Keratinocyte (primary cell): ENCODE results near the gene LARGE1. TPM values are rescaled to one million over a fixed set of nuclear protein-coding genes. Genes with fewer than 3 reads are reported as not detected.

Experiments used
- DNase-seq: peaks from one replicate; pipeline ENCODE4 v3.0.0-alpha.2; 2011; ENCODE audit warnings: low read depth, missing footprints, low spot score
- FAIRE-seq: peaks from 2 replicates; lab custom pipeline; 2011; peaks lifted over from hg19 to GRCh38; lab: Jason Lieb, UNC
- H2AFZ ChIP-seq: 2 replicates; pipeline ENCODE4 v1.6.0; 2012; ENCODE audit warnings: low read length, control low read depth, inconsistent platforms; ENCODE audit not compliant: control insufficient read depth
- H3K27ac ChIP-seq: 2 replicates; pipeline ENCODE4 v1.5.1; 2011; ENCODE audit warnings: low read length; ENCODE audit not compliant: control insufficient read depth, insufficient read depth
- H3K27me3 ChIP-seq: 3 replicates; pipeline ENCODE4 v1.6.0; 2011; ENCODE audit warnings: low read length; ENCODE audit not compliant: control insufficient read depth, insufficient read depth; ENCODE audit errors: extremely low read depth
- H3K36me3 ChIP-seq, 2 experiments: 2 replicates in 1 of 2; 3 replicates in 1 of 2; pipeline ENCODE4 v1.5.1; 2011; ENCODE audit warnings: low read length in 2 of 2, mild to moderate bottlenecking in 1 of 2; ENCODE audit not compliant: control insufficient read depth in 2 of 2, insufficient read depth in 2 of 2; ENCODE audit errors: extremely low read depth in 1 of 2
- H3K4me1 ChIP-seq: 3 replicates; pipeline ENCODE4 v1.5.1; 2011; ENCODE audit warnings: low read length; ENCODE audit not compliant: control insufficient read depth, insufficient read depth; ENCODE audit errors: extremely low read depth
- H3K4me2 ChIP-seq: 3 replicates; pipeline ENCODE4 v1.6.0; 2011; ENCODE audit warnings: low read depth, low read length; ENCODE audit not compliant: control insufficient read depth, insufficient read depth; ENCODE audit errors: extremely low read depth
- H3K4me3 ChIP-seq, 3 experiments: fragments of 200-600 bp in 1 of 3; sonication (generic) in 1 of 3; 2 replicates in 2 of 3; 3 replicates in 1 of 3; pipeline ENCODE4 v1.5.1; 2011 to 2016; ENCODE audit warnings: low read length in 3 of 3, mild to moderate bottlenecking in 3 of 3, control low read depth in 2 of 3, inconsistent platforms in 1 of 3, low read depth in 1 of 3, mixed read lengths in 1 of 3, mixed run types in 1 of 3, moderate library complexity in 1 of 3; ENCODE audit not compliant: control insufficient read depth in 2 of 3, insufficient read depth in 2 of 3; ENCODE audit errors: extremely low read depth in 1 of 3
- H3K79me2 ChIP-seq: 2 replicates; pipeline ENCODE4 v1.6.0; 2012; ENCODE audit warnings: low read length; ENCODE audit not compliant: control insufficient read depth, insufficient read depth
- H3K9ac ChIP-seq: 3 replicates; pipeline ENCODE4 v1.6.0; 2011; ENCODE audit warnings: low read length; ENCODE audit not compliant: control insufficient read depth, insufficient read depth; ENCODE audit errors: extremely low read depth
- H3K9me1 ChIP-seq: 3 replicates; pipeline ENCODE4 v1.6.0; 2011; ENCODE audit warnings: low read length; ENCODE audit not compliant: control insufficient read depth, insufficient read depth; ENCODE audit errors: extremely low read depth
- H3K9me3 ChIP-seq: 2 replicates; pipeline ENCODE4 v1.5.1; 2012; ENCODE audit warnings: low read depth, low read length; ENCODE audit not compliant: control insufficient read depth
- H4K20me1 ChIP-seq: 3 replicates; pipeline ENCODE4 v1.6.0; 2011; ENCODE audit warnings: low read length; ENCODE audit not compliant: control insufficient read depth, insufficient read depth; ENCODE audit errors: extremely low read depth
- CTCF ChIP-seq, 3 experiments: IDR thresholded peaks in 1 of 3; conservative IDR thresholded peaks in 1 of 3; optimal IDR thresholded peaks in 1 of 3; 2 replicates in 2 of 3; 3 replicates in 1 of 3; pipeline versions ENCODE3 to v1.5.1; 2011; ENCODE audit warnings: low read length in 3 of 3, mild to moderate bottlenecking in 3 of 3, moderate library complexity in 2 of 3, control low read depth in 1 of 3, inconsistent platforms in 1 of 3; ENCODE audit not compliant: insufficient read depth in 2 of 3; ENCODE audit errors: extremely low read depth in 1 of 3
- EZH2 ChIP-seq: IDR thresholded peaks from one replicate; pipeline ENCODE4 v1.6.1; 2012; ENCODE audit warnings: inconsistent platforms, mild to moderate bottlenecking, low read length, moderate library complexity
- dilution Hi-C: fragments of 300-500 bp; cut with MboI; formaldehyde crosslinking; loops from one replicate; pipeline ENCODE4 v1.7.0; 2020; ENCODE audit warnings: low sequenced_read_pairs; ENCODE audit not compliant: extremely low pct_ligation_motif_present
- polyA plus RNA-seq, 5 experiments: library from polyadenylated mRNA; depleted of rRNA in 3 of 5; stranded (reverse) in 3 of 5; stranded (forward) in 1 of 5; unstranded in 1 of 5; fragments of >200 nt; gene quantifications; 1 replicate in 1 of 5; 2 replicates in 3 of 5; 3 replicates in 1 of 5; pipeline versions ENCODE4 v1.2.1 to v1.2.3, GENCODE V29; 2011 to 2012; ENCODE audit warnings: missing spikeins in 2 of 5, low read depth in 1 of 5, low replicate concordance in 1 of 5

LARGE1 gene
- polyA plus RNA-seq, 1 donor (not counting 4 experiments of a cell fraction or from before 2014, with no cell fraction given): 4.5 TPM

GRCh38 chr22:33710326-33710725 lies 209.9 kb downstream of the LARGE1 start:
- dilution Hi-C loops: no loop called here
- Histone ChIP-seq H3K9me1 (no peaks in the 10 kb centered on the region), H3K4me2 (no peak overlapping the region), H3K9ac (no peak overlapping the region), H3K27ac (no peak overlapping the region), H3K27me3 (no peaks in the 10 kb centered on the region), H3K79me2 (no peaks in the 10 kb centered on the region), H4K20me1 (no peaks in the 10 kb centered on the region), H3K9me3 (no peaks in the 10 kb centered on the region), H2AFZ (no peak overlapping the region), H3K4me1 (no peaks in the 10 kb centered on the region), H3K36me3 (no peaks in the 10 kb centered on the region), H3K4me3 (no peak overlapping the region)
- FAIRE-seq (no peak), DNase-seq (no peak)
- no peak for TF ChIP-seq EZH2
- no peak for TF ChIP-seq CTCF (optimal IDR thresholded peaks at IDR 0.05 in 1 of 3, IDR thresholded peaks at IDR 0.05 in 1 of 3, conservative IDR thresholded peaks at IDR 0.05 in 1 of 3; ENCODE audit: extremely low read depth in 1 of 3, insufficient read depth in 2 of 3, low read length in 3 of 3)

- Histone ChIP-seq H3K9ac (no peak overlapping the region), H3K4me2 (no peak overlapping the region), H3K79me2 (no peaks in the 10 kb centered on the region), H2AFZ (no peak overlapping the region), H3K4me1 (no peaks in the 10 kb centered on the region), H3K9me3 (no peaks in the 10 kb centered on the region), H3K36me3 (no peaks in the 10 kb centered on the region), H3K4me3 (no peak overlapping the region), H4K20me1 (no peaks in the 10 kb centered on the region), H3K27me3 (no peaks in the 10 kb centered on the region), H3K9me1 (no peaks in the 10 kb centered on the region), H3K27ac (no peak overlapping the region)
- FAIRE-seq: no peak
- DNase-seq: no peak
- dilution Hi-C loops: no loop called here
- no peak for TF ChIP-seq CTCF (optimal IDR thresholded peaks at IDR 0.05 in 1 of 3, IDR thresholded peaks at IDR 0.05 in 1 of 3, conservative IDR thresholded peaks at IDR 0.05 in 1 of 3; ENCODE audit: extremely low read depth in 1 of 3, insufficient read depth in 2 of 3, low read length in 3 of 3)
- TF ChIP-seq EZH2: no peak
These were observed 212.7 kb downstream of the LARGE1 start for GRCh38 chr22:33707581-33707980.
